ENCODE measurements around the gene RINT1.
A peak's percentile ranks its signal among the peaks of the same experiment; 100 is the strongest.
"Not testable (repeated sequence)": the region's sequence is repeated elsewhere in the genome, so short reads cannot be mapped to it uniquely, and the experiment has no call there.

The RINT1 gene

DNA sequence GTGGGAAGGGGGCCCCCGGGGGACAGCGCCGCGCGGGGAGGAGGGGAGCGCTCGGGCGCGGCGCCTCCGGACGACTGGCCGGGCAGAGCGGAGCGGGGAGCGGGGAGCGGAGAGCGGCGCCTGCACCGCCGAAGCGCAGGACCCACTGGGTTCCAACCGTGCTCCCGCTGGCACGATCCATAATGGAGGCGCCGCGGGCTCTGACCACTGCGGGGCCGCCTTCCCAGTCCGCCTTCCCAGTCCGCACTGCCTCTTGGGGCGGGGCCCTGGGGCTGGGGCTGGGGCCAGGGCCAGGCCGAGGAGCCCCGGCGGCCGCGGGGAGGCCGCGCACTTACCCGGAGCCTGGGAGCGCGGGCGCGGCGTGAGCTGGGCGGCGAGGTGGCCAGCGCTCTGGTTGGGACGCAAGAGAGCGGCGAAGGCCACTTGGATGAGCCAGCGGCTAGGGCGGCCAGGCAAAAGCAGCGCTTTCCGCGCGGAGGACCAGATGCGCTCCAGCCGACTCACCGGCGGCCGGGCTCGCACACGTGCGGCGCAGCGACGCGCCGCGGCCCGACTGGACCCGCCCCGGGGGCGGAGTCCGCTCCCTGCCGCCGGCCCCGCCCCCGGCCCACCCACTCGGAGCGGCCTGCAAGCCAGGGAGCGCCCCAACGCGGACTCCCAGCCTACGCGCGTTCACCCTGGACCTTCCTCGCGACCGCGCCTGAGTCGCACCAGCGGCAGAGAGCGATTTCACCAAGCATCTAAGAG lies 10.1 kb upstream of the RINT1 start, which contains the start of gene PUS7:
Gene PUS7, minus strand, starts transcription at position 555 of the 747 bp plus-strand sequence. CDS start 13,759 bp downstream, outside the sequence.
- peak; percentile 87 to 92 for DNase-seq (ENCODE audit: low read depth in 2 of 2)
- peak within 1 kb of the TSS; percentile 71 to 86 for H3K4me3 ChIP-seq (replicated peaks in 1 of 2; ENCODE audit: low read depth in 2 of 2, low read length in 2 of 2)
- TF ChIP-seq, protein P1, sequence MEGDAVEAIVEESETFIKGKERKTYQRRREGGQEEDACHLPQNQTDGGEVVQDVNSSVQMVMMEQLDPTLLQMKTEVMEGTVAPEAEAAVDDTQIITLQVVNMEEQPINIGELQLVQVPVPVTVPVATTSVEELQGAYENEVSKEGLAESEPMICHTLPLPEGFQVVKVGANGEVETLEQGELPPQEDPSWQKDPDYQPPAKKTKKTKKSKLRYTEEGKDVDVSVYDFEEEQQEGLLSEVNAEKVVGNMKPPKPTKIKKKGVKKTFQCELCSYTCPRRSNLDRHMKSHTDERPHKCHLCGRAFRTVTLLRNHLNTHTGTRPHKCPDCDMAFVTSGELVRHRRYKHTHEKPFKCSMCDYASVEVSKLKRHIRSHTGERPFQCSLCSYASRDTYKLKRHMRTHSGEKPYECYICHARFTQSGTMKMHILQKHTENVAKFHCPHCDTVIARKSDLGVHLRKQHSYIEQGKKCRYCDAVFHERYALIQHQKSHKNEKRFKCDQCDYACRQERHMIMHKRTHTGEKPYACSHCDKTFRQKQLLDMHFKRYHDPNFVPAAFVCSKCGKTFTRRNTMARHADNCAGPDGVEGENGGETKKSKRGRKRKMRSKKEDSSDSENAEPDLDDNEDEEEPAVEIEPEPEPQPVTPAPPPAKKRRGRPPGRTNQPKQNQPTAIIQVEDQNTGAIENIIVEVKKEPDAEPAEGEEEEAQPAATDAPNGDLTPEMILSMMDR (IDR thresholded peaks at IDR 0.05; ENCODE audit: low read depth, low read length) = no peak

DNA sequence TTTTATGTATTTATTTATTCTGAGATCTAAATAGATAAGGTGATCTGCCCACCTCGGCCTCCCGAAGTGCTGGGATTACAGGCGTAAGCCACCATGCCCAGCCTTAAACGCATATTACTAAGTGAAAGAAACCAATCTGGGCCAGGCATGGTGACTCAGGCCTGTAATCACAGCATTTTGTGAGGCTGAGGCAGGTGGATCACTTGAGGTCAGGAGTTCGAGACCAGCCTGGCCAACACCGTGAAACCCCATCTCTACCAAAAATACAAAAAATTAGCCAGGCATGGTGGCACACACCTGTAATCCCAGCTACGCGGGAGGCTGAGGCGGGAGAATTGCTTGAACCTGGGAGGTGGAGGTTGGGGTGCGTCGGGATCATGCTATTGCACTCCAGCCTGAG lies 7.6 kb upstream of the RINT1 start:
- not testable (repeated sequence) for DNase-seq (ENCODE audit: low read depth in 2 of 2); H3K4me3 ChIP-seq (replicated peaks in 1 of 2; ENCODE audit: low read depth in 2 of 2, low read length in 2 of 2)

DNA sequence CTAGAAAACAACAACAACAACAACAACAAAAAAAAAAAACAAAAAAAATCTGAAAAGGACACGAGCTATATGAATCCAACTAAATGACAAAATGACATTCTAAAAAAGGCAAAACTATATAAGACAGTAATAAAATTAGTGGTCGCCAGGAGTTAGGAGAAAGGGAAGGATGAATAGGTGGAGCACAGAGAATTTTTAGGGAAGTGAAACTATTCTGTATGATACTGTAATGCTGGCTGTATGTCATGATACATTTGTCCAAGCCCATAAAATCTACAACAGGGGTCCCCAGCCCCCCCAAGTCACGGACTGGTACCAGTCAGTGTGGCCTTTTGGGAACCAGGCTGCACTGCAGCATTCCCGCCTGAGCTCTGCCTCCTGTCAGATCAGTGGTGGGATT lies 7.2 kb upstream of the RINT1 start:
- no peak for DNase-seq (ENCODE audit: low read depth in 2 of 2)
- TF ChIP-seq, protein P1 (IDR thresholded peaks at IDR 0.05; ENCODE audit: low read depth, low read length) = no peak
- no peak overlapping the region for H3K4me3 ChIP-seq (replicated peaks in 1 of 2; ENCODE audit: low read depth in 2 of 2, low read length in 2 of 2)

DNA sequence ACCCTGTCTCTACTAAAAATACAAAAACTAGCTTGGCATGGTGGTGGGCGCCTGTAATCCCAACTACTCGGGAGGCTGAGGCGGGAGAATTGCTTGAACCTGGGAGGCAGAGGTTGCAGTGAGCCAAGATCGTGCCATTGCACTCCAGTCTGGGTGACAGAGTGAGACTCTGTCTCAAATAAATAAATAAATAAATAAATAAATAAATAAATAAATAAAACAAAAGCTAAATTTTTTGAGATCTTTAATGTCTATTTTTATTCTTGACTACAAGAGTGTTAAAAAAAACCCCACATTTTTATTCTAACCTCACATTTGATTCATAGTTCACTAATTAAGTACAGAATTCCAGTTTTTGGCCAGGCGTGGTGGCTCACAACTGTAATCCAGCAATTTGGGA lies 4.3 kb upstream of the RINT1 start:
- not testable (repeated sequence) for DNase-seq (ENCODE audit: low read depth in 2 of 2)

DNA sequence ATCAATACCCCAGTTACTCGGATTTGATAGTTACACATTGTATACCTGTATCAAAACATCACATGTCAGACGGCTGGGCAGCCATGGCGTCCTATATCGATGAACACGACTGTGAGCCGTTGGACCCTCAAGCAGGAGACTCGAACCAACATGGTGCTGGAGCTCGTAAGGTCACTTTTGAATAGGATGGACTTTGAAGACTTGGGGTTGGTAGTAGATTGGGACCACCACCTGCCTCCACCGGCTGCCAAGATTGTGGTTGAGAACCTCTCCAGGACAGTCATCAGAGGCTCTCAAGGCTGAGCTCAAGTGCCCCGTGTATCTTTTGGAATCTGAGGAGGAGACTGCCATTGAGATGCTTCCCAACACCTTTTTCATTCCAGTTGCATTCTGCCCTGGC lies 1.9 kb upstream of the RINT1 start:
- no peak for DNase-seq (ENCODE audit: low read depth in 2 of 2)
- TF ChIP-seq, protein P1 (IDR thresholded peaks at IDR 0.05; ENCODE audit: low read depth, low read length) = no peak

More for the DNA sequence above, 4.3 kb upstream of the RINT1 start:
- not testable (repeated sequence) for H3K4me3 ChIP-seq (replicated peaks in 1 of 2; ENCODE audit: low read depth in 2 of 2, low read length in 2 of 2)

DNA sequence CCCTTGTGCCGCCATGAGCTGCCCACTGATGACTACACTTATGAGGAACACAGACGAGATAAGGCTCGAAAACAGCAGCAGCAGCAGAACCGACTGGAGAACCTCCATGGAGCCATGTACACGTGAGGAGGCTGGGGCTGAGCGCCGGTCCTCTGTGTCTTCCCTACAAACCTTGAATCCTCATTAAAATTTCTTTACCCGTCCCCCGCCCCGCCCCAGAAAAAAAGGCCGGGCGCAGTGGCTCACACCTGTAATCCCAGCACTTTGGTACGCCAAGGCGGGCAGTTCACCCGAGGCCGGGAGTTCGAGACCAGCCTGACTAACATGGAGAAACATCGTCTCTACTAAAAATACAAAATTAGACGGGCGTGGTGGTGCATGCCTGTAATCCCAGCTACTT lies 1.5 kb upstream of the RINT1 start:
- TF ChIP-seq, protein P1 (IDR thresholded peaks at IDR 0.05; ENCODE audit: low read depth, low read length) = no peak
- H3K4me3 ChIP-seq (replicated peaks in 1 of 2; ENCODE audit: low read depth in 2 of 2, low read length in 2 of 2) = no peak overlapping the region
- DNase-seq (ENCODE audit: low read depth in 2 of 2) = no peak

More for the DNA sequence above, 1.9 kb upstream of the RINT1 start:
- H3K4me3 ChIP-seq (replicated peaks in 1 of 2; ENCODE audit: low read depth in 2 of 2, low read length in 2 of 2) = no peak overlapping the region

DNA sequence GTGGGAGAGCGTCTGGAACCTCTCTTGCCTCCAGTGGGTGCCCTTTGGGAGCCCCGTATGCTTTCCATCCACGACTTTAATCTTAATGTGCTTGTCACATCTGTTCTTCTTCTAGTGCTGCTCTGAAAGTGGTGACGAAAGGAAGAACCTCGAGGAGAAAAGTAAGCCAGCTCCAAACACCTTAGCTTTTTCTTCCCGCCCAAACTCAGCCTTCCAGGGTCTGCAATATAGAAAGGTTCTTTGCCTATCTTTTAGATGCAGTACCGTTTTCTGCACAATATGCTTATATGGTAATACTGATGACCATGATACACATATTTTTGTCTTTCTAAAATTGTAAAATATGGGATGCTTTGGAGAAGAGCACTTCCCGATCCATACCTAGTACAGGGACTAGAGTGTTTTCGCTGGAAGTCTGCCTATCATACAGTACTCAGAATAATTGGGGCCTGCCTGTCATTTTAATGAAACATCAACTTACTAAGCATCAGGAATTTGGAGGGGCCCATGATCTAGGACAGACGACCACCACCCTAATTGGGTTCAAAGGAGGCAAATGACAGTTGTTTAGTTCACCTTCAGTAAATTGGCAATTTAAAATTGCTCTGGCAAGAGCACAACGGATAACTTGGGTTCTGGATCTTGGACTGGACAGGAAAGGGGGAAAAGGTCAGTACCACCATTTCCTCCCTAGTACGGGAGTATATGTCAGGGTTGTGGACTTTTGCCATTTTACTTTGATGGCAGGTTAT lies 884 bp downstream of the RINT1 start:
- TF ChIP-seq, protein P1 (IDR thresholded peaks at IDR 0.05; ENCODE audit: low read depth, low read length) = no peak
- DNase-seq (ENCODE audit: low read depth in 2 of 2) = peak in 1 of 2 donors; percentile 0
- H3K4me3 ChIP-seq (replicated peaks in 1 of 2; ENCODE audit: low read depth in 2 of 2, low read length in 2 of 2) = peak overlapping the region; percentile 99
